Measurements from ENCODE around the gene PABPC5. TPM values are rescaled to one million over a fixed set of nuclear protein-coding genes. Genes with fewer than 3 reads are reported as not detected.

PABPC5 gene
- total RNA-seq = 3.0 and 3.2 TPM in 2 replicates

DNA sequence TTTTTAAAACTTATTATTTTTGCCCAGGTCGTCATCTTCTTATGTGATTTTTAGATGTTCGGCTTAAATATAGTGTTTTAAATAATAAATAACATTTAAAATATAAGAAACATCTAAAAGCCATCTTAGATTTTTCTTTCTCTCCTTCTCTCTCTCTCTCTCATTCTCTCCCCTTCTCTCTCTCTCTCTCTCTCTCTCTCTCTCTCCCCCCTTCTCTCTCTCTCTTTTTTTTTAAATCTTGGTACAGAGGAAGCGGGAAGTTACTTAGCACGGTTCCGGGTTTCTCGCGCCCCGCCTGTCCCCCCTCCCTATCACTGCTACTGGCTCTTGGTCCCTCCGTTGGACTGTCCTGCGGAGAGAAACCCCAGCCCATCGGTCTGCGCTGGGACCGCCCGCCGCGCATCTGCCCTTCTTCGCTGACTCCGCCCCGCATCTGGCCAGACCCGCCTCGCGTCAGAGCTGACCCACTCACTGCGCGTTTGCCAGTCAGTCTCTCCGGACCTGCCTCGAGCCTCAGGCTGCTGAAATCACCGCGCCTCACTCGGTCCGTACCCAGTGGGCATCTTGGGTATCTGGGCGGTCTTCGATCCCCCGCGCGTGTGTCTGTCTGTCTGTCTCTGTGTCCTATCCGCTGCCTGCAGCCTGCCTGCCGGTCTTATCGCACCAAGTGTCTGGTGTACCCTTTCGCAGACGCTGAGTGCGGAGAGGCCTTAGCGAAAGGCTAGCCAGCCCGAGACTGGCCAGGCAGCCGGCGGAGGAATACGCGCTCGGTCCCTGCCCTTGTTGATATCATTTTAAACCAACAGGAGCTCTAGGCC lies at the start of gene PABPC5:
Gene PABPC5 (plus strand): TSS at position 489 of the 818 bp plus-strand sequence. CDS start 739 bp downstream, outside the sequence.

